Stimulated activated CD8-positive, alpha-beta memory T cell treated with anti-CD3 and anti-CD28 coated beads, Interleukin-7, amount 100 ng/mL, for 24 hours (primary cell): ENCODE results near the gene CPM.
"Not testable (repeated sequence)": the region's sequence is repeated elsewhere in the genome, so short reads cannot be mapped to it uniquely, and the experiment has no call there.

Experiments used
- DNase-seq: peaks from one replicate; pipeline ENCODE4 v3.0.0-alpha.2; 2020; ENCODE audit warnings: low read depth

Gene CPM

DNA sequence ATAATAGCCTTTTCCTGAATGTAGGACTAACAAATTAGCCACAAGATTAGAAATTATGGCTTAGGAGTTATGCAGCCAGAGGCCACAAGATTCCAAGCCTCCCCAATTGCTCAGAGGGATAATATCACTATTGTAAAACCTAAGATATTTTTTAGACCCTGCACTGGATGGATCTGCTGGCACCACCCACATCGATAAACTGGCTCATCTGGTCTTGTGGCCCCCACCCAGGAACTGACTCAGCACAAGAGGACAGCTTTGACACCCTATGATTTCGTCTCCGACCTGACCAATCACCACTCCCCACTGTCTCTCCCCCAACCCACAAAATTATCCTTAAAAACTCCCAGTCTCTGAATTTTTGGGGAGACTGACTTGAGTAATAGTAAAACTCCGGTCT is 54.7 kb downstream of the CPM start:
- no peak for DNase-seq

DNA sequence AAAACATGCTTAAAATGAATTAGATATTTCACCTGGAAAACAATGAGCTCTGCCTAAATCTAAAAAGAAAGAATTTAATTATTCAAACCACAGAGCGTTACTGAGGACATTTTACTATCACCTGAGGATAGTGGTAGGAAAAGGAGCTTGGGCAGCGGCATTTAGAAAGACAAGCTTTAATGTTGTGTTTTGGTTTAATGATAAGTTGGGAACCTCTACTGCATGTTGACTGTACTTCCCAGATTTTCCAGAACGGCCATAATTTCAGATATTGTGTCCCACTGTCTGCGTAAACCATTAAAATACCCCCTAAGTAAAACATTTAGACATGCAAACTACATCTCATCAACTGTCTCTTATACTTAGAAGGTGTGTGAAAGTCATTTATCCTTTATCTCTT is 55.4 kb downstream of the CPM start:
- no peak for DNase-seq

DNA sequence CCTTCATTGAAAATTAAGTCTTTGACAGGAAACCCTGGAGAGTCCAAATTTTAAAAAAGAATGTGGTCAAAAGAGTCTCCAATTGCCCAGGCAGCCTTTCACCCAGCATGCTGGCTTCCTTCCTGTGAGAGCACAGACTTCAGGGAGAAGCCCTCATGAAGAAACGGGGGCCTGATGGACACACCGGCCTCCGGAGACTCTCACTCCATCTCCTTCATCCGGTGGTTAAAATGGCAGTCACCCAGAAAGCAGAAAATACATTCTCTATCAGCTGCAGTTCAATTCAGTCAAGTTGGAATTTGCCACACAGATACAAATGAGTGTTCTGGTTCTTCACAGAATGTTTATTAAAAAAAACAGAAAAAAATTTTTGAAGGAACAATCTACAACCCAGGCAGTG is 56.5 kb downstream of the CPM start:
- no peak for DNase-seq

DNA sequence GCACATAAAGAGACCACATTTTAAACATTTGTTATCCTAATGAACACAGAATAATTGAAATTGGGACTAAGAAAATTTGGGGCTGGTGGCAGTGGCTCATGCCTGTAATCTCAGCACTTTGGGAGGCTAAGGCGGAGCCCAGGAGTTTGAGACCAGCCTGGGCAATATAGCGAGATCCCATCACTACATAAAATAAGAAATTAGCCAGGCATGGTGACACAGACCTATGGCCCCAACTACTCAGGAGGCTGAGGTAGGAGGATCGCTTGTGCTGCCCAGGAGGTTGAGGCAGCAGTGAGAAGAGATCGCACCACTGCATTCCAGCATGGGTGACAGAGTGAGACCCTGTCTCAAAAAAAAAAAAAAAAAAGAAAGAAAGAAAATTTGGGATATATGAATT is 59.7 kb downstream of the CPM start:
- DNase-seq = no peak

DNA sequence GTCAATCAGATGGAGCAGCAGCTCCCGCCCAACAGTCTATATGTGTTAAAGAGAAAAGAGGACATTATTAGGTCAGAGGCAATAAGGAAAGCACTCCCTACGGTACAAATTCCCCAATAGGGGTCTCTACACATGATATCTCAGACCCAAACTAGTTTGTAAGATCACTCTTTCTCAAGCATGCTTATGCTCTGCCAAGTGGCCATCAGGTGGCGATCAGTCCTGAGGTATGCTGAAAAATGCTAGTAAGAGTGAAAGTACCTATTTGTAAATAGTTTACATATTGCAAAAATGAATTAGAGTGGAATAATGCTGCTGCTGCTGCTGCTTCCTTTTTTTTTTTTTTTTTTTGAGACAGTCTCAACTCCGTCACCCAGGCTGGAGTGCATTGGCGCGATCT is 61.0 kb downstream of the CPM start:
- no peak for DNase-seq

- no peak for DNase-seq
These were observed 61.6 kb downstream of the CPM start for GRCh38 chr12:68871396-68871795.

GRCh38 chr12:68870443-68870842 is 62.5 kb downstream of the CPM start:
- DNase-seq = no peak

GRCh38 chr12:68870011-68870410 is 63.0 kb downstream of the CPM start:
- no peak for DNase-seq

DNA sequence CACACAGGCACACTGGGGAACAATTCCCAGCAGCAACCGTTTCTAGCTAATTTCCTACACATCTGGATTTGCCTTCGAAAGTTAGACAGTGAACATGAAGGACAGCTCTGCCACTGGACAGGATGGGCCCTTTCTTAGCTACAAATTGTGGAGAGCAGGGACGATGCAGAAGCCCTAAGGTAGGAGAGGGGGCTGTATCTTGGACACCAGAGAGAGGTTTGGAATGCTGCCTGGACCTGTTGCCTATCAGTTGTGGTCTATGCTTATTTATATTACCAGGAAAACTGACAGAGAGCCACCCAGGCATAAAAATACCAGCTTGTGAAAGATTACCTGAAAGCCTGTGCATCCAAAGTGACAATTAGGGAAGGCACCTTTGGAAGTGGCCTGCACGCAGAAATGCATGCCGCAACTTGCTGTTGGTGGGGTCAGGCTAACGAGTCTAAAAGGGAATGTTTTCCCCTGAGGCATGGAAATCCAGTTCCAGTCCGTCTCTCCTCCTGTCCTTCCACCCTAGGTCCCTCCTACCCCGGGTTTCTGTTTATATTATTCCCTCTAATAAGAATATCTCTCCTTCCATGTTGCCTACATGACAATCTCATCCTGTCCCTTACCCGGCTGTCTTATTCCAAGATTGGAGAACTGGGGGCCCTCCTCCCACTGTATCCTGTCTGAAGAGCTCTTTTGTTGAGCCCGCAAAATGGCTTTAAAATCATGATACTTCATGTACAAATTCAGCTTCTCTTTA is 64.8 kb downstream of the CPM start:
- DNase-seq = no peak

DNA sequence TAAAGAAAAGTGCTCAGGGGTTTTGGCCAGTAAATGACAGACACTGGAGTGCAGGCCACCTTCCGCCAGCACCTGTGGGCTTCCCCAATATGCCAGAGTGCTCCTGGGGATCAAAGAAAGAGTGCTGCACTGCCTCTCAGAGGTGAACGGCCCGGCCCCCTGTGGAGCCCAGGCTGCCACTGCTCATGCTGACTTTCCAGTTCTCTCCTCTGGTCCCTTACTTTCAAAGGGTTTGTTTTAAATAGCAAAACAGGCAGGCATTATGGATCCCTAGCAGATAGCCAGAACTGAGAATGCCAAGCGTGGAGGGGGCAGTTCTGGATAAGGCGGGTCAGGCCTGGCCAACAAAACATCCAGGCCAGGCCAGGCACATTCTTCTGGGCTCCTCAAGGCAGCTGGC is 65.4 kb downstream of the CPM start:
- DNase-seq = no peak

DNA sequence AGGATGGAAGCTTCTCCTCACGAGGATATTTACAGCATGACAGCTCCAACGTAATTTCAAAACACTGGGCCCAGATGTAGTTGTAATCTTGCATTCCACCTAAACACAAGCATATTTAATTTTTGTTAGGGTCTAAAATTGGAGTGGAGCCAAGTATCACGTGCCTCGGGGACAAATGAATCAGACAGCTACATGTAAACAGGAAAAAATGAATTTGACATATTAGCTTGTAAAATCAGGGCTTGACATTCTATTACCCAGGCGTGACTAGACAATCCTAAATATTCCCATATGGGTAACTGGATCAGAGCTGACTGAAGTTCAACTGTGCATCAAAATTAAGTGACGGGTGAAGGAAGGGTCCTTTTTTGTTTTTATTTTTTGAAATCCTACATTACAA is 66.0 kb downstream of the CPM start:
- DNase-seq = no peak

- DNase-seq = no peak
These were observed 67.4 kb downstream of the CPM start for GRCh38 chr12:68865399-68866164.

- no peak for DNase-seq
These were observed 68.4 kb downstream of the CPM start for GRCh38 chr12:68864604-68865003.

GRCh38 chr12:68863886-68864454 is 69.0 kb downstream of the CPM start:
- DNase-seq = not testable (repeated sequence)

GRCh38 chr12:68863109-68863770 is 69.7 kb downstream of the CPM start:
- DNase-seq = no peak

DNA sequence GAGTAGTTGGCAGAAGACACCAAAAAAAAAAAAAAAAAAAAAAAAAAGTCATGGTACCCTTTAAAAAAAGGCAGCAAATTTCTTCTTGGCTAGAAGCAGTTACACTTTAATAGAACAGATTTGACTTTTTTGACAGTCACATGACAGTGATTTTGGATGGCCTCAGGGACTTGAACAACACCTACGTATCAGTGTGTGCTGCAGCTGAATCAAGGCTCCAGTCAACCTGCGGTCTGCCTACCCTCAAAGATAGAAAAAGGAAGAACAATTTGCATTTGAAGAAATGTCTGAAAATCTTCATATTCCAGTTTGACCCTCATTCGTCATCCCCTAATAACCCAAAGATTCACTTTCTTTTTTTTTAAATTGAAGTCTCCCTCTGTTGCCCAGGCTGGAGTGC is 71.1 kb downstream of the CPM start:
- DNase-seq = no peak

GRCh38 chr12:68856510-68856909 is 76.5 kb downstream of the CPM start:
- DNase-seq = no peak

- DNase-seq = no peak
These were observed 77.2 kb downstream of the CPM start for GRCh38 chr12:68855771-68856170.

DNA sequence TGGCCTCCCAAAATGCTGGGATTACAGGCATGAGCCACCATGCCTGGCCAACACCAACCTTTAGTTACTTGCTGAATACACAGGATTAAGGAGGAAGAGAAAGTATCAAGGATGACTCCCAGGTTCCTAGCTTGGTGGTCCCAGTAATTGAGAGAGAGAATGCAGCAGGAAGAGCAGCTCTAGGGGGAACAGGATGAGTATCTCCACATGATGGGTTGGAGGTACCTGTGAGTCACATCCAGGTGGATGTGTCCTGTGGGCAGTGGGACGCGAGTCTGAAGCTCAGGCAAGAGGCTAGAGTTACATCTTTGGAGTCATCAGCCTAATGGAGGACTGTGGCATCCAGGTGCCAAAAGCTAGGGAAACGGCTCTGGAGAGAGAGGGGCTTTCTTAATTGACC is 77.9 kb downstream of the CPM start:
- DNase-seq = no peak

DNA sequence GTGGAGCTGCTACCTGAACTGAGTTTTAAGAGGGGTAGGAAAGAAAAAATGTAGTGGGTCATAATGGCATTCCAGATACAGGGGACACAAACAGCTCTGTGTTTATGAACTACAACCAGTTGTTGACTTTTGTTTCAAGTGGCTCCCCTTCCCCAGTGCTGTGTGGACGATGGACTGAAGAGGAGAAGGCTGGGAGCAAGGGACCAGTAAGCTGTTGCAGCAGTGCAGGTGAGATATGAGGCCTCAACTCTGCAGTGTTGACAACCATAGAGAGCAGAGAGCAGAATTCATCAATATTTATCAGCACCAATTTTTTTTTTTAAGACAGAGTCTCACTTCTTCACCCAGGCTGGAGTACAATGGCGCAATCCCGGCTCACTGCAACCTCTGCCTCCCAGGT is 78.4 kb downstream of the CPM start:
- no peak for DNase-seq

GRCh38 chr12:68854078-68854468 is 78.9 kb downstream of the CPM start:
- no peak for DNase-seq

DNA sequence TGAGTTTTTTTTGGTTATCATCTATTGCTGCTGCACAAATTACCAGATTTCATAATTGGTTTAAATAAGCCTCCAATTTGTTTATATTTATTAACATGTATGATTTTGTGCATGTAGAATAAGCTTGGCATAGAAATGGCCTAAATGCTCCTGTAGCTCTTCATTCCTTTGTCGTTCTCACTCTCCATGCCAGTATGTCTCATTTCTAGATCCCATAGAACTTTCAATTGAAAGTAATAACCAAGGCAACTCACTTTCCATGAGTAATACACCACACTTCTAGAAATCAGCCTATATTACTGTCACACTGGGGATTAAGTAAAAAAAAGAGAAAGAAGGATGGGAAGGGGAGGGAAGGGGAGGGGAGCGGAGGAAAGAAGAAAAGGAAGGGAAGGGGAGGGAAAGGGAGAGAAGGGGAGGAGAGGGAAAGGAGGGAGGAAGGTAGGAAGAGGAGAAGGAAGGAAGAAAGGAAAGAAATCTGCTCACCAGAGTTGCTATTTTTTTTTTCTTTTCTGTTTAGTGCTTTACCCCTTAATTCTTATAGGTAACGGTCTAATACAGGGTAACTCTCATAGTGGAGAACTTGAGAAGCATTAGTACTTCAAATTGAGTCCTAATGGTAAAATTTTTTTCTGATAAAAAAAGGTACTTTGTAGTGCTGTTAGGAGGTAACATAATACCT is 79.4 kb downstream of the CPM start:
- DNase-seq = no peak
